ENCODE results near the gene SPTB. TPM values are rescaled to one million over a fixed set of nuclear protein-coding genes. Genes with fewer than 3 reads are reported as not detected.

Gene SPTB
- total and polyA plus RNA-seq, 9 of the 15 experiments (the other 6 are each of a cell fraction or from before 2014, with no cell fraction given) = 0.21 to 45.9 (median 11.7) TPM

DNA sequence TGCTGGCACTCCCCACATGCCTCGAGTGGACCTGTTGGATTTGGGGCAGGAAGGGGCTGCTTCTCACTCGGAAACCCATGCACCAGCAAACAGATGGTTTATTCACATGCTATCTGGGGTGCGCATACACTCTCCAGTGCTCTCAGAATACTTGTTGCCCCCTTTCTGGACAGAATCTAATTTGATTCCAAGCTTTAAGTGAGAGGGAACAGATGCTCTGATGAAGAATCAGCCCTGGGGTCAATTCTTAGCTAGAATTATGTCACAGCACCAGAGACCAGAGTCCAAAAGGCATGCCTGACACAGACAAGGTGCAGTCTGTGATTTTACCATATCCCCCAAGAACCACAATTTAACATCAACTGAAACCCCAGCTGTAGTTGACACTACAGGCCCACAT is 83.8 kb downstream of the SPTB start:
- POLR2A ChIA-PET = interaction anchor here (1.2 kb wide), 1 partner anchor 27 kb away, joined by 4 read pairs; no protein-coding TSS in a partner anchor
- H3K4me3 ChIP-seq = no peak overlapping the region
- H3K9me1 ChIP-seq (ENCODE audit: control insufficient read depth, insufficient read depth, low read length) = no peaks in the 10 kb centered on the region
- DNase-seq (ENCODE audit: extremely low read depth in 1 of 4, low spot score in 3 of 4) (no peak), FAIRE-seq (no peak), ATAC-seq (no peak)
- no peaks in the 10 kb centered on the region for H3K27me3 ChIP-seq (ENCODE audit: control insufficient read depth in 2 of 2, insufficient read depth in 2 of 2, low read length in 2 of 2)
- no peaks in the 10 kb centered on the region for H3K9me3 ChIP-seq (replicated peaks; ENCODE audit: control insufficient read depth, insufficient read depth, low read depth, low read length)
- H3K27ac ChIP-seq (ENCODE audit: extremely low read depth, low read depth, low read length) = no peak overlapping the region
- BruUV-seq (replicated peaks) = no TSS peak
- H3K4me2 ChIP-seq (ENCODE audit: insufficient read depth, low read length) = no peak overlapping the region
- no peaks in the 10 kb centered on the region for H4K20me1 ChIP-seq (replicated peaks; ENCODE audit: control insufficient read depth, insufficient read depth, low read length)
- in situ Hi-C loops (cut with MboI) = no loop called here
- no peak overlapping the region for H2AFZ ChIP-seq (ENCODE audit: low read depth, low read length)
- WGBS (ENCODE audit: insufficient coverage, low coverage, missing lambda C conversion rate) = 69% methylated on average over 3 of the region's 3 CpGs
- H3K79me2 ChIP-seq (ENCODE audit: control insufficient read depth, insufficient read depth, low read length) = no peaks in the 10 kb centered on the region
- H3K36me3 ChIP-seq (ENCODE audit: control insufficient read depth, insufficient read depth, low read length) = peaks cover 93% of the 10 kb centered on the region; the same call in 2 of the 3 replicates
- TF ChIP-seq MLX (CRISPR knock-in tag; conservative IDR thresholded peaks at IDR 0.05) (no peak), C11orf30 (IDR thresholded peaks at IDR 0.05; ENCODE audit: low read depth) (no peak), POLR3G (IDR thresholded peaks at IDR 0.05; ENCODE audit: extremely low read depth, insufficient read length, insufficient replicate concordance) (no peak), KDM4B (IDR thresholded peaks at IDR 0.05; ENCODE audit: borderline replicate concordance in 2 of 2, low read depth in 1 of 2) (no peak), CHD1 (IDR thresholded peaks at IDR 0.05; ENCODE audit: low read length) (no peak), HDGF (IDR thresholded peaks at IDR 0.05) (no peak), CBFA2T3 (IDR thresholded peaks at IDR 0.05) (no peak), NCOR1 (IDR thresholded peaks at IDR 0.05) (no peak)
- TF ChIP-seq, protein P1, sequence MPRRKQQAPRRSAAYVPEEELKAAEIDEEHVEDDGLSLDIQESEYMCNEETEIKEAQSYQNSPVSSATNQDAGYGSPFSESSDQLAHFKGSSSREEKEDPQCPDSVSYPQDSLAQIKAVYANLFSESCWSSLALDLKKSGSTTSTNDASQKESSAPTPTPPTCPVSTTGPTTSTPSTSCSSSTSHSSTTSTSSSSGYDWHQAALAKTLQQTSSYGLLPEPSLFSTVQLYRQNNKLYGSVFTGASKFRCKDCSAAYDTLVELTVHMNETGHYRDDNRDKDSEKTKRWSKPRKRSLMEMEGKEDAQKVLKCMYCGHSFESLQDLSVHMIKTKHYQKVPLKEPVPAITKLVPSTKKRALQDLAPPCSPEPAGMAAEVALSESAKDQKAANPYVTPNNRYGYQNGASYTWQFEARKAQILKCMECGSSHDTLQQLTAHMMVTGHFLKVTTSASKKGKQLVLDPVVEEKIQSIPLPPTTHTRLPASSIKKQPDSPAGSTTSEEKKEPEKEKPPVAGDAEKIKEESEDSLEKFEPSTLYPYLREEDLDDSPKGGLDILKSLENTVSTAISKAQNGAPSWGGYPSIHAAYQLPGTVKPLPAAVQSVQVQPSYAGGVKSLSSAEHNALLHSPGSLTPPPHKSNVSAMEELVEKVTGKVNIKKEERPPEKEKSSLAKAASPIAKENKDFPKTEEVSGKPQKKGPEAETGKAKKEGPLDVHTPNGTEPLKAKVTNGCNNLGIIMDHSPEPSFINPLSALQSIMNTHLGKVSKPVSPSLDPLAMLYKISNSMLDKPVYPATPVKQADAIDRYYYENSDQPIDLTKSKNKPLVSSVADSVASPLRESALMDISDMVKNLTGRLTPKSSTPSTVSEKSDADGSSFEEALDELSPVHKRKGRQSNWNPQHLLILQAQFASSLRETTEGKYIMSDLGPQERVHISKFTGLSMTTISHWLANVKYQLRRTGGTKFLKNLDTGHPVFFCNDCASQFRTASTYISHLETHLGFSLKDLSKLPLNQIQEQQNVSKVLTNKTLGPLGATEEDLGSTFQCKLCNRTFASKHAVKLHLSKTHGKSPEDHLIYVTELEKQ (CRISPR knock-in tag; IDR thresholded peaks at IDR 0.05) = no peak
- intact Hi-C loops (cut with micrococcal nuclease) = no loop called here
- H3K9ac ChIP-seq (ENCODE audit: insufficient read depth in 1 of 2, low read depth in 2 of 2, low read length in 2 of 2) = no peak overlapping the region
- CTCF ChIA-PET (ENCODE audit: low intra/inter-chr PET ratio) = no interaction called here
- H3K4me1 ChIP-seq (replicated peaks in 1 of 2; ENCODE audit: control insufficient read depth in 2 of 2, insufficient read depth in 2 of 2, low read length in 2 of 2) = no peaks in the 10 kb centered on the region

All from K562 (cell line).